Coronary artery (tissue), 2 donors: ENCODE measurements around the gene SNRNP48.

Experiments
- DNase-seq: peaks from one replicate; pipeline ENCODE4 v3.0.0-alpha.2; 2017; ENCODE audit warnings: low spot score
- H3K27ac ChIP-seq, 2 donors: fragments of 200-600 bp; sonication (generic); one replicate each; pipeline ENCODE4 v1.5.1; 2016 to 2019
- H3K4me3 ChIP-seq: fragments of 200-600 bp; sonication (generic); 2 replicates; pipeline ENCODE4 v1.5.1; 2016; ENCODE audit warnings: mild to moderate bottlenecking, moderate library complexity
- TF ChIP-seq, protein P1 (sequence below): fragments of 200-600 bp; sonication (generic); IDR thresholded peaks from one replicate; pipeline ENCODE4 v1.5.1; 2019; ENCODE audit warnings: antibody characterized with exemption

The SNRNP48 gene

DNA sequence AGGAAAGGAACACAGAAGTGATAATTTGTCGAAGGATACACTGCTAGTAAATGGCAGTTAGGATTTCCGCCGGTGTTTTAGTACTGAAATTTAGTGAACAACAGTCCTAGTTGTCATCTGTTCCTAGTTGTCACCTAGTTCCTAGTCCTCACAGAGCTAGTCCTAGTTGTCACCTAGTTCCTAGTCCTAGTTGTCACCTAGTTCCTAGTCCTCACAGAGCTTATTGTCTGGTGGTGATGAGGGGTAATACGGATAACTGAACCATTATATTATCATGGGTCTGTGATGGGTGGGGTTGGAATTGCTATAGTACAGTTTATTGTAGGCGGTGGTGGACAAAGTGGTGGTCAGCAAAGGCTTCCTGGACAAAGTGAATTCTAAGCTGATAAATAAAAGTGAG is 1.8 kb downstream of the SNRNP48 start:
- Histone ChIP-seq H3K27ac (no peak overlapping the region), H3K4me3 (peak overlapping the region; percentile 96)
- DNase-seq: no peak
- TF ChIP-seq, protein P1, sequence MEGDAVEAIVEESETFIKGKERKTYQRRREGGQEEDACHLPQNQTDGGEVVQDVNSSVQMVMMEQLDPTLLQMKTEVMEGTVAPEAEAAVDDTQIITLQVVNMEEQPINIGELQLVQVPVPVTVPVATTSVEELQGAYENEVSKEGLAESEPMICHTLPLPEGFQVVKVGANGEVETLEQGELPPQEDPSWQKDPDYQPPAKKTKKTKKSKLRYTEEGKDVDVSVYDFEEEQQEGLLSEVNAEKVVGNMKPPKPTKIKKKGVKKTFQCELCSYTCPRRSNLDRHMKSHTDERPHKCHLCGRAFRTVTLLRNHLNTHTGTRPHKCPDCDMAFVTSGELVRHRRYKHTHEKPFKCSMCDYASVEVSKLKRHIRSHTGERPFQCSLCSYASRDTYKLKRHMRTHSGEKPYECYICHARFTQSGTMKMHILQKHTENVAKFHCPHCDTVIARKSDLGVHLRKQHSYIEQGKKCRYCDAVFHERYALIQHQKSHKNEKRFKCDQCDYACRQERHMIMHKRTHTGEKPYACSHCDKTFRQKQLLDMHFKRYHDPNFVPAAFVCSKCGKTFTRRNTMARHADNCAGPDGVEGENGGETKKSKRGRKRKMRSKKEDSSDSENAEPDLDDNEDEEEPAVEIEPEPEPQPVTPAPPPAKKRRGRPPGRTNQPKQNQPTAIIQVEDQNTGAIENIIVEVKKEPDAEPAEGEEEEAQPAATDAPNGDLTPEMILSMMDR: no peak

DNA sequence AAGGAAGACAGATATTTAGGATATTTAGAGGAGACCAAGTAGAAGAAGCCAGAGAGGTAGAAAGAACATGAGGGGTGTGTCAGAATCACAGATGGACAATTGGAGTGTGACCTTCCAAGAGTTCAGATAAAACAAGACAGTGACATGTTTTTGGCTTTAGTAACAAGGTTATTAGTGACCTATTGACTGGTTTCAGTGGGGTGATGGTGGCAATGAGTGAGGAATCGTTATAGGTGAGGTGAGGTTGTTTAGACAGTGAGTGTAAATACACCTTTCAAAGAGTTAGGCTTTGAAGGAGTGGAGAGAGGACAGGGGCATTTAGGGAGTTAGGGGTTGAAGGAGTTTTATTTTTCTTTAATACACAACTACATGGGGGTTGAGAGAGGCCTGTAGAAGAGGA is 3.2 kb downstream of the SNRNP48 start:
- H3K27ac ChIP-seq: no peak overlapping the region
- no peak for DNase-seq
- TF ChIP-seq, protein P1: no peak

DNA sequence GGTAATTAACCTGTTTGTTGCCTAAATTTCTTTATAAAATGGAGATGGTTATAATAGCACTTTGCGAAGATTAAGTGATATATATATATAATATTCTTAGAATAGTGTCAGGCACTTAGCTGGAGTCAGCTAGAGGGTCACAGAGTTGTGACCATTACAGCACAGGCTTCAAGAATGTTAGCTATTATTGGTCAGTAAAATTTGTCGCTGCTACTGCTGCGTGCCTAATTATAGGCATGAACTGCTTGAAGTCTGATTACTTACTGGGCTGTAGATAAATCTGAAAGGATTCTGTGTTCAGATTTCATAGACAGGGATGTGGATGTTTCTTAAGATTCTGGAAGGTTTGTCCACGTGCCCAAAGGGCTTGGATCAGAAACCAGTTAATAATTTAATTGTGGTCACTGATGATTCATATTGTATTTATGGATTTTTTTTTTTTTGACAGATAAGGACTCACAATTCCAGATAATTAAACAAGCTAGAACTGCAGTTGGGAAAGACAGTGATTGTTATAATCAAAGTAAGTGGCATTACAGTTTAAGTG is 4.7 kb downstream of the SNRNP48 start:
- TF ChIP-seq, protein P1: no peak
- no peak overlapping the region for H3K27ac ChIP-seq
- no peak for DNase-seq
- H3K4me3 ChIP-seq: no peak overlapping the region

More for the DNA sequence above, 3.2 kb downstream of the SNRNP48 start:
- no peak overlapping the region for H3K4me3 ChIP-seq

DNA sequence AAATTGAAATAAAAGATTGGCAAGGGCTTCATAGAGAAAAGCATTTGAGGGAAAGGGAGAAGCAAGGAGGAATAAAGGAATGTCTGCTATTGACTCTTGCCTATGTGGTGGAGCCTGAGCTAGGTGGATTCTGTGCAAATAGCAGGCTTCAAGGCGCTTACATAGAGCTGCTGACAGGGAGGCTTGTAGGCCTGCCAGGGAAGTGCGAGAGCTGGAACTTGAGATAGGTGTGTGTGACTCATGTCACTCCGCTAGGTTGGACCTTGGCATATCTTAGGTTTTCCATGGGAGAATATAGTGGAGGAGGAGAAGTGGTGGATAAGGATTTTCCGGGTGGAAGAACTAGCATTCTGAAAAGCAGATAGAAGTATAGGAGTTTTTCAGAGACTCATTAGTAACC is 14.0 kb downstream of the SNRNP48 start:
- TF ChIP-seq, protein P1: no peak
- Histone ChIP-seq H3K27ac (no peak overlapping the region), H3K4me3 (no peak overlapping the region)
- no peak for DNase-seq

DNA sequence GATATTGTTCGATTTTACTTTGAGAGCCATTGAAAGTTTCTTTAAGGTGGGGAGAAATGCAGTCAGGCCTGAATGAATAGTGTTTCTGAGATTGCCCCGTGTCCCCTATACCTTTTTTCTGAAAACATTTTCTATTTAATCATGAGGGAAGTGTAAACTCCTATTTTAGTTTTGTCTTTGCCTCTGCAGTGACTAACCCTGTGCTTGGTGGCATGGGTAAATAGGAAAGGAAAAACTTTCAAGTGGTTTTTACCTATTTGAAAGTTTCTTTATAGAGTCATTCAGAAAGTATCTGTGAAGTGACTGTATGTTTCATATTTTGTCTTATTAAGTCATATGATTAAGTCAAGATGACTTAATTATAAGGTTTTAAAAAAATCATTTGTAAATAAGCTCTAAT is 14.5 kb downstream of the SNRNP48 start:
- H3K4me3 ChIP-seq: no peak overlapping the region
- TF ChIP-seq, protein P1: no peak

DNA sequence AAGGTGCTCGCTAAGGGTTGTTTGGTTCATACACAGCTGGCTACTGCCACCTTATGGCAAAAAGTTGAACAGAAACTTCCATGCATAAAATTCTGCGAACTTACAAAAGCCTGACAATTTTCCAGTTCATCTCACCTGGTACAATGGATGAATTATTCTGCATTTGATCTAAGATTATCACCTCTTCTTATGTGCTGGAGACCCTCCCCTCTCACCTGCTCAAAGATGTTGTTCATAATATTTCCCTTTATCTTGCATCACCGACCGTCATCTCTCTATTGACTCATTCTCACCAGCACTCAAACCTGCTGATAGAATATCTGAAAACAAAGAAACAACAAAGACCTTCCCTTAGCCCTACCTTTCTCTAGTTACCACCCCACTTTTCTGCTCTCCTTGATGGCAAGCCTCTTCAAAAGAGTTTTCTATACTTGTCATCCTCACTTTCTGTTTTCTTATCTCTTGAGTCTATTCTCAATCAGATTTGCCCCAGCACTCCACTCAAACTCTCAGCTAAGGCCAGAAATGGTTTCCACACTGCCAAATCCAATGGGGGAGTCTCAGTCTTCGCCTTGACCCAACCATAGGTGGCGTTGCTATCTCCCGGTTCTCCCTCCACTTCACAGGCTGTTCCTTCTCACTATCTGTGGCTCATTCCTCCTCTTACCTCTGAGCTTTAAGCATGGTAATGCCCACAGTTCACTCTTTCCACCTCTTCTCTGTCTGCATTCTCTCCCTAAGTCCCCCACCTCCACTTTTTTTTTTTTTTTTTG is 25.8 kb downstream of the SNRNP48 start:
- peak overlapping the region; percentile 27 for H3K4me3 ChIP-seq
- no peak for DNase-seq
- TF ChIP-seq, protein P1: peak; percentile 40
- no peak overlapping the region for H3K27ac ChIP-seq

More for the DNA sequence above, 14.5 kb downstream of the SNRNP48 start:
- no peak overlapping the region for H3K27ac ChIP-seq
- no peak for DNase-seq
